ENCODE measurements around the gene TOR3A. TPM values are rescaled to one million over a fixed set of nuclear protein-coding genes. Genes with fewer than 3 reads are reported as not detected.

The TOR3A gene
- total and polyA plus RNA-seq, 2 of the 13 experiments (the other 11 are each of a cell fraction or from before 2014, with no cell fraction given), result 14.7 to 28.4 TPM

DNA sequence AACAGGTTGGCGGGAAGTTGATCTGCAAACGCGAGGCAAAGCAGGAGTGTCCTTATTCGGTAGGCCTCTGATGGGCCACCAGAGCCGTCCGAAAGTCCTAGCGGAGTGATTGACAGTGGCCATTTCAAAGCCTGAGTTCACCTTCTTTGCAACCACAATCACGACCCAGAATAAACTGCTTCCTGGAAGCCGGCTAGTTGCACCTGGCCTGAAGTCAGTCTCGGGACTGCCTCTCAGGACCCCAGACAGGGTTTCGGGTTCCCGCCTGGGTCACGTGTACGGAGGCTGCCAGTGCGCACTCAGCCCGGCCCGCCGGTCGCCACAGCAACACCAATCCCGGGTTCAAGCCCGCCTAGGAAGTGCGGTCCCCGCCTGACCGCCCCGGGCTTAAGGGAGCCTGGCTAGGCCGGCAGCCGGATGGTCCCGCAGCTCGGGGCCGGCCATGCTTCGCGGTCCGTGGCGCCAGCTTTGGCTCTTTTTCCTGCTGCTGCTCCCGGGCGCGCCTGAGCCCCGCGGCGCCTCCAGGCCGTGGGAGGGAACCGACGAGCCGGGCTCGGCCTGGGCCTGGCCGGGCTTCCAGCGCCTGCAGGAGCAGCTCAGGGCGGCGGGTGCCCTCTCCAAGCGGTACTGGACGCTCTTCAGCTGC, at the start of gene TOR3A (continued):
- TF ChIP-seq, protein P1, sequence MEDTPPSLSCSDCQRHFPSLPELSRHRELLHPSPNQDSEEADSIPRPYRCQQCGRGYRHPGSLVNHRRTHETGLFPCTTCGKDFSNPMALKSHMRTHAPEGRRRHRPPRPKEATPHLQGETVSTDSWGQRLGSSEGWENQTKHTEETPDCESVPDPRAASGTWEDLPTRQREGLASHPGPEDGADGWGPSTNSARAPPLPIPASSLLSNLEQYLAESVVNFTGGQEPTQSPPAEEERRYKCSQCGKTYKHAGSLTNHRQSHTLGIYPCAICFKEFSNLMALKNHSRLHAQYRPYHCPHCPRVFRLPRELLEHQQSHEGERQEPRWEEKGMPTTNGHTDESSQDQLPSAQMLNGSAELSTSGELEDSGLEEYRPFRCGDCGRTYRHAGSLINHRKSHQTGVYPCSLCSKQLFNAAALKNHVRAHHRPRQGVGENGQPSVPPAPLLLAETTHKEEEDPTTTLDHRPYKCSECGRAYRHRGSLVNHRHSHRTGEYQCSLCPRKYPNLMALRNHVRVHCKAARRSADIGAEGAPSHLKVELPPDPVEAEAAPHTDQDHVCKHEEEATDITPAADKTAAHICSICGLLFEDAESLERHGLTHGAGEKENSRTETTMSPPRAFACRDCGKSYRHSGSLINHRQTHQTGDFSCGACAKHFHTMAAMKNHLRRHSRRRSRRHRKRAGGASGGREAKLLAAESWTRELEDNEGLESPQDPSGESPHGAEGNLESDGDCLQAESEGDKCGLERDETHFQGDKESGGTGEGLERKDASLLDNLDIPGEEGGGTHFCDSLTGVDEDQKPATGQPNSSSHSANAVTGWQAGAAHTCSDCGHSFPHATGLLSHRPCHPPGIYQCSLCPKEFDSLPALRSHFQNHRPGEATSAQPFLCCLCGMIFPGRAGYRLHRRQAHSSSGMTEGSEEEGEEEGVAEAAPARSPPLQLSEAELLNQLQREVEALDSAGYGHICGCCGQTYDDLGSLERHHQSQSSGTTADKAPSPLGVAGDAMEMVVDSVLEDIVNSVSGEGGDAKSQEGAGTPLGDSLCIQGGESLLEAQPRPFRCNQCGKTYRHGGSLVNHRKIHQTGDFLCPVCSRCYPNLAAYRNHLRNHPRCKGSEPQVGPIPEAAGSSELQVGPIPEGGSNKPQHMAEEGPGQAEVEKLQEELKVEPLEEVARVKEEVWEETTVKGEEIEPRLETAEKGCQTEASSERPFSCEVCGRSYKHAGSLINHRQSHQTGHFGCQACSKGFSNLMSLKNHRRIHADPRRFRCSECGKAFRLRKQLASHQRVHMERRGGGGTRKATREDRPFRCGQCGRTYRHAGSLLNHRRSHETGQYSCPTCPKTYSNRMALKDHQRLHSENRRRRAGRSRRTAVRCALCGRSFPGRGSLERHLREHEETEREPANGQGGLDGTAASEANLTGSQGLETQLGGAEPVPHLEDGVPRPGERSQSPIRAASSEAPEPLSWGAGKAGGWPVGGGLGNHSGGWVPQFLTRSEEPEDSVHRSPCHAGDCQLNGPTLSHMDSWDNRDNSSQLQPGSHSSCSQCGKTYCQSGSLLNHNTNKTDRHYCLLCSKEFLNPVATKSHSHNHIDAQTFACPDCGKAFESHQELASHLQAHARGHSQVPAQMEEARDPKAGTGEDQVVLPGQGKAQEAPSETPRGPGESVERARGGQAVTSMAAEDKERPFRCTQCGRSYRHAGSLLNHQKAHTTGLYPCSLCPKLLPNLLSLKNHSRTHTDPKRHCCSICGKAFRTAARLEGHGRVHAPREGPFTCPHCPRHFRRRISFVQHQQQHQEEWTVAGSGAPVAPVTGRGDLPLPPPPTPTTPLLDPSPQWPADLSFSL (CRISPR knock-in tag; IDR thresholded peaks at IDR 0.05), result peak; percentile 68; the same call in 1 of the 2 replicates
- TF ChIP-seq, protein P2, sequence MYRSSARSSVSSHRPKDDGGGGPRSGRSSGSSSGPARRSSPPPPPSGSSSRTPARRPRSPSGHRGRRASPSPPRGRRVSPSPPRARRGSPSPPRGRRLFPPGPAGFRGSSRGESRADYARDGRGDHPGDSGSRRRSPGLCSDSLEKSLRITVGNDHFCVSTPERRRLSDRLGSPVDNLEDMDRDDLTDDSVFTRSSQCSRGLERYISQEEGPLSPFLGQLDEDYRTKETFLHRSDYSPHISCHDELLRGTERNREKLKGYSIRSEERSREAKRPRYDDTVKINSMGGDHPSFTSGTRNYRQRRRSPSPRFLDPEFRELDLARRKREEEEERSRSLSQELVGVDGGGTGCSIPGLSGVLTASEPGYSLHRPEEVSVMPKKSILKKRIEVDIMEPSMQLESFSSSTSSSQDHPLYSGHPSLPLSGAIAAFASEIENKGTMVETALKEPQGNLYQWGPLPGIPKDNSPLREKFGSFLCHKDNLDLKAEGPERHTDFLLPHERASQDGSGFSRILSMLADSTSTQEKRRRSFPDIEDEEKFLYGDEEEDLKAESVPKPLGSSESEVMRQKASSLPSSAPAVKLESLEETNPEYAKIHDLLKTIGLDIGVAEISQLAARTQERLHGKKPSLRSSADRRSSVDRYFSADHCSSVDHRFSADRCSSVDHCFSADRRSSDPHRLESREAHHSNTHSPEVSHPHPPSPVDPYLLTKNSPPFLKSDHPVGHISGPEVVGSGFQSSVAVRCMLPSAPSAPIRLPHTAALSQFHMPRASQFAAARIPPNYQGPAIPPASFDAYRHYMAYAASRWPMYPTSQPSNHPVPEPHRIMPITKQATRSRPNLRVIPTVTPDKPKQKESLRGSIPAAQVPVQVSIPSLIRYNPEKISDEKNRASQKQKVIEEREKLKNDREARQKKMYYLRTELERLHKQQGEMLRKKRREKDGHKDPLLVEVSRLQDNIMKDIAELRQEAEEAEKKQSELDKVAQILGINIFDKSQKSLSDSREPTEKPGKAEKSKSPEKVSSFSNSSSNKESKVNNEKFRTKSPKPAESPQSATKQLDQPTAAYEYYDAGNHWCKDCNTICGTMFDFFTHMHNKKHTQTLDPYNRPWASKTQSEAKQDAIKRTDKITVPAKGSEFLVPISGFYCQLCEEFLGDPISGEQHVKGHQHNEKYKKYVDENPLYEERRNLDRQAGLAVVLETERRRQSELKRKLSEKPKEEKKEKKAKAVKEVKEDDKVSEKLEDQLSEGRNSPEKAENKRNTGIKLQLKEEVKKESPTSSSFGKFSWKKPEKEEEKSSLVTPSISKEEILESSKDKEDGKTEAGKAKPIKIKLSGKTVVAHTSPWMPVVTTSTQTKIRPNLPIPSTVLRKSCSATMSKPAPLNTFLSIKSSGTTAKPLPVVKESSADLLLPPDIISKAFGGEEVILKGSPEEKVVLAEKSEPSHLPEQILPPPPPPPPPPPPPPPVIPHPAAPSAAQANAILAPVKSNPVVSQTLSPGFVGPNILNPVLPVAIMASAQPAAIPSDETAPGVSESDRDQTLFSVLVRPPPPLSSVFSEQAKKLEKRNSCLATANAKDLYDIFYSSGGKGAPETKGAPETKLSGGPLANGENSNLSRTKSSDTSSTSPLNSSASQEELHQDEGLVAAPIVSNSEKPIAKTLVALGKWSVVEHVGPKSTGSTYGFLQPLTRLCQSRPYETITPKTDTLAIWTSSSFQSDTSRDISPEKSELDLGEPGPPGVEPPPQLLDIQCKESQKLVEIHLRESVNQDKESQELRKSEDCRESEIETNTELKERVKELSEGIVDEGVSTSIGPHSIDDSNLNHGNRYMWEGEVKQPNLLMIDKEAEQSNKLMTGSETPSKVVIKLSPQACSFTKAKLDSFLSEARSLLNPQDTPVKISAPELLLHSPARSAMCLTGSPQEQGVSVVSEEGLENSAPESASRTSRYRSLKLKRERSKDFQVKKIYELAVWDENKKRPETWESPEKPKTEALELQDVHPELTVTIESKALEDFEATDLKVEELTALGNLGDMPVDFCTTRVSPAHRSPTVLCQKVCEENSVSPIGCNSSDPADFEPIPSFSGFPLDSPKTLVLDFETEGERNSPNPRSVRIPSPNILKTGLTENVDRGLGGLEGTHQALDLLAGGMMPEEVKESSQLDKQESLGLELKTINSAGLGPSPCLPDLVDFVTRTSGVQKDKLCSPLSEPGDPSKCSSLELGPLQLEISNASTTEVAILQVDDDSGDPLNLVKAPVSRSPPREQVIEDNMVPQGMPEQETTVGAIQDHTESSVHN (CRISPR knock-in tag; IDR thresholded peaks at IDR 0.05), result no peak
- TF ChIP-seq BHLHE40 (IDR thresholded peaks at IDR 0.05; ENCODE audit: low read length) (peak; percentile 69), FOXK2 (IDR thresholded peaks at IDR 0.05) (no peak), HCFC1 (IDR thresholded peaks at IDR 0.05; ENCODE audit: low read depth, low read length) (no peak), ZNF550 (CRISPR knock-in tag; IDR thresholded peaks at IDR 0.05; ENCODE audit: borderline replicate concordance) (no peak), FOXO4 (CRISPR knock-in tag; conservative IDR thresholded peaks at IDR 0.05) (no peak; the same call in 1 of the 2 replicates), JUNB (CRISPR knock-in tag; IDR thresholded peaks at IDR 0.05; ENCODE audit: borderline replicate concordance) (no peak), NRL (CRISPR knock-in tag; IDR thresholded peaks at IDR 0.05; ENCODE audit: borderline replicate concordance) (no peak; the same call in 1 of the 2 replicates), TCF12 (IDR thresholded peaks at IDR 0.05) (no peak), TCF12 (CRISPR knock-in tag; IDR thresholded peaks at IDR 0.05) (0 out of 2 replicates have a peak, but pooled peaks have one; percentile 40), MTF2 (CRISPR knock-in tag; IDR thresholded peaks at IDR 0.05; ENCODE audit: borderline replicate concordance) (no peak; the same call in 1 of the 2 replicates)

All from HepG2 (cell line).